ENCODE measurements around the gene DNAH9. TPM values are rescaled to one million over a fixed set of nuclear protein-coding genes. Genes with fewer than 3 reads are reported as not detected.

DNAH9 gene
- total RNA-seq, 2 experiments from 2014 or later: not detected

GRCh38 chr17:11869680-11870394 is 271.6 kb downstream of the DNAH9 start:
- H3K4me1 Mint-ChIP-seq: no peaks in the 10 kb centered on the region
- H3K27me3 Mint-ChIP-seq: no peaks in the 10 kb centered on the region
- DNase-seq: no peak
- POLR2A ChIA-PET: no interaction called here
- H3K36me3 Mint-ChIP-seq (ENCODE audit: low read depth): no peaks in the 10 kb centered on the region
- H3K4me3 Mint-ChIP-seq: no peak overlapping the region
- H3K27ac Mint-ChIP-seq: no peak overlapping the region
- CTCF ChIA-PET: no interaction called here
- peaks cover 17% of the 10 kb centered on the region for H3K9me3 Mint-ChIP-seq

GRCh38 chr17:11871773-11872172 is 273.5 kb downstream of the DNAH9 start:
- POLR2A ChIA-PET: no interaction called here
- DNase-seq: no peak
- Mint-ChIP-seq H3K27me3 (no peaks in the 10 kb centered on the region), H3K27ac (no peak overlapping the region), H3K4me3 (no peak overlapping the region), H3K9me3 (peaks cover 17% of the 10 kb centered on the region), H3K4me1 (no peaks in the 10 kb centered on the region), H3K36me3 (ENCODE audit: low read depth) (no peaks in the 10 kb centered on the region)
- CTCF ChIA-PET: no interaction called here

GRCh38 chr17:11874756-11875155 is 276.5 kb downstream of the DNAH9 start:
- no peaks in the 10 kb centered on the region for H3K27me3 Mint-ChIP-seq
- no peak overlapping the region for H3K4me3 Mint-ChIP-seq
- no peak overlapping the region for H3K27ac Mint-ChIP-seq

GRCh38 chr17:11880714-11881113 is 282.4 kb downstream of the DNAH9 start:
- Mint-ChIP-seq H3K27me3 (no peaks in the 10 kb centered on the region), H3K4me1 (no peaks in the 10 kb centered on the region), H3K4me3 (no peak overlapping the region), H3K9me3 (no peaks in the 10 kb centered on the region), H3K36me3 (ENCODE audit: low read depth) (no peaks in the 10 kb centered on the region), H3K27ac (no peak overlapping the region)
- ChIA-PET POLR2A (no interaction called here), CTCF (no interaction called here)
- DNase-seq: no peak

More at GRCh38 chr17:11874756-11875155, 276.5 kb downstream of the DNAH9 start:
- Mint-ChIP-seq H3K4me1 (no peaks in the 10 kb centered on the region), H3K36me3 (ENCODE audit: low read depth) (no peaks in the 10 kb centered on the region), H3K9me3 (peaks cover 7% of the 10 kb centered on the region)
- no peak for DNase-seq
- ChIA-PET POLR2A (no interaction called here), CTCF (no interaction called here)

GRCh38 chr17:11882716-11883115 is 284.4 kb downstream of the DNAH9 start:
- Mint-ChIP-seq H3K4me1 (no peaks in the 10 kb centered on the region), H3K36me3 (ENCODE audit: low read depth) (no peaks in the 10 kb centered on the region), H3K9me3 (peaks cover 3% of the 10 kb centered on the region), H3K4me3 (no peak overlapping the region), H3K27ac (no peak overlapping the region), H3K27me3 (no peaks in the 10 kb centered on the region)
- no peak for DNase-seq
- ChIA-PET POLR2A (no interaction called here), CTCF (no interaction called here)

- Mint-ChIP-seq H3K27ac (no peak overlapping the region), H3K36me3 (ENCODE audit: low read depth) (no peaks in the 10 kb centered on the region), H3K4me3 (no peak overlapping the region), H3K4me1 (no peaks in the 10 kb centered on the region), H3K9me3 (peaks cover 3% of the 10 kb centered on the region), H3K27me3 (no peaks in the 10 kb centered on the region)
- POLR2A ChIA-PET: no interaction called here
- CTCF ChIA-PET: no interaction called here
- DNase-seq: no peak
Observed at GRCh38 chr17:11885051-11885450, 286.8 kb downstream of the DNAH9 start.

- ChIA-PET CTCF (no interaction called here), POLR2A (no interaction called here)
- Mint-ChIP-seq H3K27ac (no peak overlapping the region), H3K4me3 (no peak overlapping the region), H3K27me3 (no peaks in the 10 kb centered on the region), H3K4me1 (no peaks in the 10 kb centered on the region), H3K36me3 (ENCODE audit: low read depth) (no peaks in the 10 kb centered on the region), H3K9me3 (peaks cover 8% of the 10 kb centered on the region)
- DNase-seq: no peak
Observed at GRCh38 chr17:11889266-11889665, 291.0 kb downstream of the DNAH9 start.

GRCh38 chr17:11893862-11894261 is 295.6 kb downstream of the DNAH9 start:
- no peak overlapping the region for H3K4me3 Mint-ChIP-seq
- CTCF ChIA-PET: no interaction called here
- H3K27ac Mint-ChIP-seq: no peak overlapping the region
- no peak for DNase-seq
- POLR2A ChIA-PET: no interaction called here
- no peaks in the 10 kb centered on the region for H3K4me1 Mint-ChIP-seq
- H3K27me3 Mint-ChIP-seq: no peaks in the 10 kb centered on the region
- no peaks in the 10 kb centered on the region for H3K36me3 Mint-ChIP-seq (ENCODE audit: low read depth)
- peaks cover 5% of the 10 kb centered on the region for H3K9me3 Mint-ChIP-seq

- ChIA-PET CTCF (no interaction called here), POLR2A (no interaction called here)
- no peaks in the 10 kb centered on the region for H3K27me3 Mint-ChIP-seq
- no peak overlapping the region for H3K4me3 Mint-ChIP-seq
- no peaks in the 10 kb centered on the region for H3K36me3 Mint-ChIP-seq (ENCODE audit: low read depth)
- no peak for DNase-seq
- peaks cover 5% of the 10 kb centered on the region for H3K9me3 Mint-ChIP-seq
- no peak overlapping the region for H3K27ac Mint-ChIP-seq
- no peaks in the 10 kb centered on the region for H3K4me1 Mint-ChIP-seq
Observed at GRCh38 chr17:11896199-11896598, 297.9 kb downstream of the DNAH9 start.

- no peak for DNase-seq
- H3K4me3 Mint-ChIP-seq: no peak overlapping the region
- ChIA-PET CTCF (no interaction called here), POLR2A (no interaction called here)
- H3K27me3 Mint-ChIP-seq: no peaks in the 10 kb centered on the region
- H3K27ac Mint-ChIP-seq: no peak overlapping the region
- peaks cover 7% of the 10 kb centered on the region for H3K9me3 Mint-ChIP-seq
- no peaks in the 10 kb centered on the region for H3K4me1 Mint-ChIP-seq
- no peaks in the 10 kb centered on the region for H3K36me3 Mint-ChIP-seq (ENCODE audit: low read depth)
Observed at GRCh38 chr17:11898526-11899235, 300.4 kb downstream of the DNAH9 start.

GRCh38 chr17:11899537-11899942 is 301.3 kb downstream of the DNAH9 start:
- no peak overlapping the region for H3K27ac Mint-ChIP-seq
- no peak for DNase-seq
- H3K4me1 Mint-ChIP-seq: no peaks in the 10 kb centered on the region
- peaks cover 8% of the 10 kb centered on the region for H3K9me3 Mint-ChIP-seq
- H3K36me3 Mint-ChIP-seq (ENCODE audit: low read depth): no peaks in the 10 kb centered on the region
- POLR2A ChIA-PET: no interaction called here
- CTCF ChIA-PET: no interaction called here
- H3K27me3 Mint-ChIP-seq: no peaks in the 10 kb centered on the region
- no peak overlapping the region for H3K4me3 Mint-ChIP-seq

GRCh38 chr17:11900041-11900476 is 301.8 kb downstream of the DNAH9 start:
- Mint-ChIP-seq H3K27me3 (no peaks in the 10 kb centered on the region), H3K36me3 (ENCODE audit: low read depth) (no peaks in the 10 kb centered on the region), H3K9me3 (peaks cover 8% of the 10 kb centered on the region), H3K4me3 (no peak overlapping the region), H3K4me1 (no peaks in the 10 kb centered on the region), H3K27ac (no peak overlapping the region)
- ChIA-PET CTCF (no interaction called here), POLR2A (no interaction called here)
- no peak for DNase-seq

GRCh38 chr17:11900655-11901054 is 302.4 kb downstream of the DNAH9 start:
- no peak for DNase-seq
- POLR2A ChIA-PET: no interaction called here

GRCh38 chr17:11901931-11902330 is 303.7 kb downstream of the DNAH9 start:
- H3K4me3 Mint-ChIP-seq: no peak overlapping the region
- H3K27ac Mint-ChIP-seq: no peak overlapping the region
- H3K4me1 Mint-ChIP-seq: no peaks in the 10 kb centered on the region

More at GRCh38 chr17:11900655-11901054, 302.4 kb downstream of the DNAH9 start:
- Mint-ChIP-seq H3K4me3 (no peak overlapping the region), H3K27me3 (no peaks in the 10 kb centered on the region), H3K27ac (no peak overlapping the region), H3K9me3 (peaks cover 8% of the 10 kb centered on the region), H3K36me3 (ENCODE audit: low read depth) (no peaks in the 10 kb centered on the region), H3K4me1 (no peaks in the 10 kb centered on the region)
- CTCF ChIA-PET: no interaction called here

More at GRCh38 chr17:11901931-11902330, 303.7 kb downstream of the DNAH9 start:
- DNase-seq: no peak
- H3K36me3 Mint-ChIP-seq (ENCODE audit: low read depth): no peaks in the 10 kb centered on the region
- H3K27me3 Mint-ChIP-seq: no peaks in the 10 kb centered on the region
- CTCF ChIA-PET: no interaction called here
- H3K9me3 Mint-ChIP-seq: peaks cover 8% of the 10 kb centered on the region
- POLR2A ChIA-PET: no interaction called here
